ENCODE data around the gene FBH1.
"Not testable (repeated sequence)": the region's sequence is repeated elsewhere in the genome, so short reads cannot be mapped to it uniquely, and the experiment has no call there.

Gene FBH1

GRCh38 chr10:5943536-5943935 lies 53.5 kb downstream of the FBH1 start:
- DNase-seq: no peak

DNA sequence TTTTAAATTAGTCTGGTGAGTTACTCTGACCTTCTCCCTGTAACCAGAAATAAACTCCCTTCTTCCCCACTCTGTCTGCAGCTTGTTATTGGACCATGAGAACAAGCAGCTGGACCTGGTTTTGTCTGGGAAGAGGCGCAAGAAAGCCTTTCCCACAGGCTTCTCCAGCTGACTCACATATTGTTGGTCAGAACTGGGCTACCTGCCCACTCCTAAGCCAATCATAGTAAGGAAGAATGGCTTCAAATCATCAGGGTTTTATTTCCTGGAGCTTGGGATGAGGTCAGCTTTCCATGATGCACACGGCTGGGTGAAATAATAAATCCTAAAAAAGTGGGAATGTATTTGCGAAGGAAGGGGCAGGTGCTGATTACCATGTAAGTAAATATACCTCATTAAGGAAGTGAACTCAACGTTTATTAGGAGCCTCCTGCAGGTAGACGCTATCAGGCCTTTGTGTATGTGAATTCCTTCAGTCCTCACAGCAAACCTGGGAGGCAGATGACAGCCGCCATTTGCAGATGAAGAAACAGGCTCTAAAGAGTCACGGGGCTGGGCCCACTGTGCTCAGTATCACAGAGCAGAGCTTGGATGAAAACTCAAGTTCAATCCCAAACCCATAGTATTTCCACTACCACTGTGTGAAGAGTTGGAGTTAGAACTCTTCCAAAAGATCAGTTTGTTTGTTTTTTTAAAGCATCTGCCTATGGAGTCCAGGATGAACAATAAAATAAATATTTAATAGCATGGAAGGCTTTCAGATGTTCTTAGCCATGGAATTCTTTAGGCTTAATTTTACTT lies 54.5 kb downstream of the FBH1 start:
- DNase-seq: no peak

- DNase-seq: no peak
These were observed 55.1 kb downstream of the FBH1 start for GRCh38 chr10:5945190-5945509.

DNA sequence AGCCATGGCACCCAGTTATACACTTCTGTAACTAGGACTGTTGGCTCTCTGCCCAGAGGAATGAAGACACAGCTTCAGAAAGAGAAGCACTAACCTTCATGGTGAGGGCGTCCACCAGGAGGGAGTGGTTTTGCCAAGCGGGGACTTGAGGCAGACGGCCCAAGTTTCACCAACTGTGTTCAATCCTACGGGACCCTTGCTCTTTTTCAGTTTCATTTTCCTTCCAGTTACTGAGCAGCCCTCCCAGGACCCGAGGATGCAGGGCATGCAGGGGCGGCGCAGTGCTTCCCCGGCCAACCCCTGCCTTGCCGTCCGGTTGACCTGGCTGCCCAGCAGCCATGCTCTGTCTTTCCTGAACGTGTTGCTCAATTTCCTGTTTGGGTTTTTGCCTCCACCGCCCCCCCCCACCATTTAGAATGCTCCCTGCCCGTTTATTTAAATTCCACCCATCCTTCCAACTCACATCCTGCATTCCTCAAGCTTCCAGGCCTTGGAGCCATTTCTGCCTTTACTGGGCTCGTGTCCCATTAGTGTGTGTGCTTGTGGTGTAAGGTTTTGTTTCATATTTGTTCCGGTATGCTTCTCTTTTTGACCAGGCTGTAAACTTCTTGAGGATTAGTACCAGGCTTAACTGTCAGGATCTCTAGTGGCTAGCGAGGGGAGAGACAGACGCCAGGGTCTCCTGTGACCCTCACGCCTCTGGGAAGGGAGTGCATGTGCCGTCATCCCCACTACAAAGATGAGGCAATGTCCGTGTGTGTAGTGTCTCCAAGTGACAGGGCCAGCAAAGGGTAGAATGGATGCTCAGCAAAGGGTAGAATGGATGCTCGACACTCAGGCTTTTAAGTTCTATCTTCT lies 55.7 kb downstream of the FBH1 start:
- DNase-seq: no peak

DNA sequence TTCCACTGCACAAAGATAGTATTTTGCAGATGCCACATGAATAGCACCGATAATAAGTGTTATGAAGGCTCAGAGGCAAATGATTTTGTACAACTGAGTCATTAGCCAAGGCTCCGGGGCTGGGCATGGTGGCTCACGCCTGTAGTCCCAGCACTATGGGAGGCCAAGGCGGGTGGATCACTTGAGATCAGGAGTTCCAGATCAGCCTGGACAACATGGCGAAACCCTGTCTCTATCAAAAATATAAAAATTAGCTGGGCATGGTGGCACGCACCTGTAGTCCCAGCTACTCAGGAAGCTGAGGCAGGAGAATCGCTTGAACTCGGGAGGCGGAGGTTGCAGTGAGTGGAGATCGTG lies 56.4 kb downstream of the FBH1 start:
- not testable (repeated sequence) for DNase-seq

DNA sequence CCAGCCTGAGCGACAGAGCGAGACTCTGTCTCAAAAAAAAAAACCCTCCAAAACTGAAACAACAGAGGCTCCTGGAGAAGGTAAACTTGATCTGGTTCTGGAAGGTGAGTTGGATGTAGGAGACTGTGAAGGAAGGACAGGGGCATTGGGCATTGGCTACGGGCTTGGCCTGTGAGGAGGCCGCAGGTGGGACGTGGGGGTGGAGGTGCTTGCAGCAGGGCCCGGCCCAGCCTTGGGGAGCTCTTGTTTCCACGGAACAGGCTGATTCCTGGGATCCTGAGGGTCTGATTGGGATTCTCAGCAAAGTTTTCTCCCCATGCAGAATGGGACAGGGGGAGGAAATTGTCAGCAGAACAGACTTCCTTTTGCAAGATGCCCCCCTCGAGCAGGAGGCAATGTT lies 56.7 kb downstream of the FBH1 start:
- DNase-seq: no peak

DNA sequence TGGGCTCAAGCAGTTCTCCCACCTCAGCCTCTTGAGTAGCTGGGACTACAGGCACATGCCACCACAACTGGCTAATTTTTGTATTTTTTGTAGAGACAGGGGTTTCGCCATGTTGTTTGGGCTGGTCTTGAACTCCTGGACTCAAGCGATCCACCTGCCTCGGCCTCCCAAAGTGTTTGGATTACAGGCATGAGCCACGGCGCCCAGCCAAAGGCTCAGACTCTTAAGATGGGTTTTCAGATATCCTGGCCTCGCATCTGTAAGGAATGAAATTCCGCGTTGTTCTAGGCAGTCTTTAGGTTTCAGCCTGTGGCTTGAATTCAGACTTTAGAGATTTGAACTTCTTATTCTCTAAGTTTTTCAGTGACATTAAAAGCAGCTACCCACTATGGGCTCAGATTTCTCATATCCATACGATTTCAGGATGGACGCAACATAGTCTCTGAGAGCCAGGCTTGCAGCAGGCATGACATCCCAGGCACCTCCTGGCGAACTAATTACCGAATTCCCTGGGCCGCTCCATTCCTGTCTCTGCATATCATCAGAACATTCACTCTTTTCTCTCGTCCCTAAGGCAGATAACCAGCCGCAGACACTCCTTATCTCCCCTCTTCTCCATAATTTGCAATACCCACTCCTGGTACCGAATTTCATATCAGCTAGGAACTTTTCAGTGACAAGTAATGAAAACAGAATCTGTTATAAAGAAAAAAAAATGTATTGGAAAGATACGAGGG lies 57.6 kb downstream of the FBH1 start:
- no peak for DNase-seq

GRCh38 chr10:5948208-5948585 lies 58.2 kb downstream of the FBH1 start:
- DNase-seq: no peak

DNA sequence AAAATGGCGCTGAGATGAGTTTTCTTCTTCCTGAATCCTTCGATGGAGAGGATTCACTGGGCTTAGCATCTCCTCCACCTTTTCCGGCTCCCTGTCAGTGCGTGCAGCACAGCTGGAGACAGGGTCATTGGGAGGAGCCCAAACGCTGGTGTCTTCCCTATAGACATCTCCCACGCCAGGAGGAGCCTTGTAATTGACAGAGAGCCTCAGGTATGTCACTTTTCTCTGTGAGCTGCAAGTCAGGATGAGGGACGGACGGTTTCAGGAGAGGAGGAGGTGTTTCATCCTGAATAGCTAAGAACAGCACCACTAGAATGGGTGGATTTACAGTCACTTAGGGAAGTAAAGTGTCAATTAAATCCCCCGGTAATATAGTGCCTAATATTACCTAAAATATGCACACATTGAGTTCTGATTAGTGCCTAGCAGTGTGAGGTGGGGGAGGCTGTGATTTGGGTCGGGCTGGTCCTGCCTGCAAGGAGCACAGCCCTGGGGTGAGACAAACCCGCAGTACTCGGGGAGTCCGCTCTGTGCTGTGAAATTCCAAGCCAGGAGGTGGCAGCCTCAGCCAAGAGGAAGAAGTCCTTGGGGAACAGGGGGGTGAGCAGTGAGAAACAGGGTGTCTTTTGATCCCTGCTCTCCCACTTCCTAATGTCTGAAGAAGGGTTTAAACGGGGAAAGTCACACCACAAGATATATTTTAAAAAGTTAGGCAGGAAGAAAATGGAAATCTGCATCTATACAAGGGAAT lies 59.1 kb downstream of the FBH1 start:
- DNase-seq: peak; percentile 26 to 40

- peak in 1 of 2 donors; percentile 39 for DNase-seq
These were observed 61.2 kb downstream of the FBH1 start for GRCh38 chr10:5951167-5951711.

DNA sequence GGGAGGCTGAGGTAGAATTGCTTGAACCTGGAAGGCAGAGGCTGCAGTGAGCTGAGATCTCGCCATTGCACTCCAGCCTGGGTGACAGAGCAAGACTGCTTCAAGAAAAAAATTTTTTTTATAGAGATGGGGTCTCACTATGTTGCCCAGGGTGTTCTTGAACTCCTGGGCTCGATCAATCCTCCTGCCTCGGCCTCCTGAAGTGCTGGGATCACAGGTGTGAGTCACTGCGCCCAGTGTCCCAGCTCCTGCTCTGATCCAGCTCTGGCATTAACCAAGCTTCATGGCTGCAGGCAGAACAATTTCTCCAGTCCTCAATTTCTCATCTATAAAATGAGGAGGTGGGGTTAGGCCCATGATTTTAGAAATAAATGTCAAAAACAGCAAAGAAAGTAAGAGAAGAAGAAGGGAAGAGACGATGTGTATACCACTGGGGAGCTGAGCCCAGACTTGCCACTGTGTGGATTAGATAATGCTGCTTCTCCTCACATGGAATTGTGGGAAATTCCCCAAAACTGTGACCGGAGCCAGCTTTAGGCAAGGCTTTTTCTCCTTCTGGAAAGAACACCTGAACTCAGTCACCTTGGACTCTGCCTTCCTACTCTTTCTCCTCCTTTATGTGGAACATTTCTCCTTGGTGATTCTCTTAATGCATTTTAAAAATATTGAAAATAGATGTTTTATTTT lies 61.8 kb downstream of the FBH1 start:
- no peak for DNase-seq

DNA sequence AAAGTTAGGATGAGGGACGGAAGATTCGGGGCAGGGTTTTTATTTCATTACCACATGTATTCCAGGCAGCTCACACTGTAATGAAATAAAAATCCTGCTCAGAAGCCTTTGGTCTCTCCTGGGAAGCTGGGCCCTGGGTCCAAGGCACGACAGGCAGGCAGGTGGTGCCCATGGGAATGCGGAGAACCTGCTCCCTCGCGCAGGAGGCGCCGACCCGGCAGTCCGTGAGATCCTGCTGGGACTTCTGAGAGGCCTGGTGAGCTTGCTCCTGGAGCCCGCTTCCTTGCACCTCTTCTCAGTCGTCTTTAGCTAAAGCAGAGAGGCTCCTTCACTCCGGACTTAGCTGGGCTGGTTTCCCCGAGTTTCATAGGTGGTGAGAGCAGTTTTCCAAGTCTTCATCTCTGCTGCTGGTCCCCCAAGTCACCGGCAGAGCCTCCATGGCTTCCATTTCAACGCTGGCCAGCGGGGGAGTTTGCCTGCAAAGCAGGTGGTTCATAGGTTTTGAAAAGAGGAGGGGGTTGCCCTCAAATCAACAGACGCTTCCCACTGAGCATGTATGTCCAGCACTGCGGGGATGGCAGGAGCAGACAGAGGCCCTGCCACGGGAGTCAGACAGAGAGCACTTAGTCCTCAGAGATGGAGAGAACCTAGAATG lies 62.8 kb downstream of the FBH1 start:
- no peak for DNase-seq

DNA sequence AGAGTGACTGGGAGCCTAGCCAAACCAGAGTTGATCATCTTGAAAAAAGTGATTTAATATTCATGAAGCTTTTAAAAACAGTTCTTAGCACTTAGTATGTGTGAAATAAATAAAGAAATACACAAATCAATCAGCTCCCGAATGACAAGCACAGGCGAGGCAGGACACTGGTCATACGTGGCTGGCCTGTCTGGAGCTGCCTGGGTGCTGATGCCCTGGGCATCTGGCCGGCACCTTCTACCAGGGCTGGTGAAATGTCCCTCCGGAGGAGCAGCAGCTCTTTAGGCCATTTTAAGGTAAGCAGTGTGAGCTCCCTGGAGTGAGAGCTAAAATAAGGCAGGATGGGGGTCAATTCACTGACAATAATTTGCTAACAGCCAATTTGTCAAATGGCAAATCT lies 63.6 kb downstream of the FBH1 start:
- DNase-seq: no peak

DNA sequence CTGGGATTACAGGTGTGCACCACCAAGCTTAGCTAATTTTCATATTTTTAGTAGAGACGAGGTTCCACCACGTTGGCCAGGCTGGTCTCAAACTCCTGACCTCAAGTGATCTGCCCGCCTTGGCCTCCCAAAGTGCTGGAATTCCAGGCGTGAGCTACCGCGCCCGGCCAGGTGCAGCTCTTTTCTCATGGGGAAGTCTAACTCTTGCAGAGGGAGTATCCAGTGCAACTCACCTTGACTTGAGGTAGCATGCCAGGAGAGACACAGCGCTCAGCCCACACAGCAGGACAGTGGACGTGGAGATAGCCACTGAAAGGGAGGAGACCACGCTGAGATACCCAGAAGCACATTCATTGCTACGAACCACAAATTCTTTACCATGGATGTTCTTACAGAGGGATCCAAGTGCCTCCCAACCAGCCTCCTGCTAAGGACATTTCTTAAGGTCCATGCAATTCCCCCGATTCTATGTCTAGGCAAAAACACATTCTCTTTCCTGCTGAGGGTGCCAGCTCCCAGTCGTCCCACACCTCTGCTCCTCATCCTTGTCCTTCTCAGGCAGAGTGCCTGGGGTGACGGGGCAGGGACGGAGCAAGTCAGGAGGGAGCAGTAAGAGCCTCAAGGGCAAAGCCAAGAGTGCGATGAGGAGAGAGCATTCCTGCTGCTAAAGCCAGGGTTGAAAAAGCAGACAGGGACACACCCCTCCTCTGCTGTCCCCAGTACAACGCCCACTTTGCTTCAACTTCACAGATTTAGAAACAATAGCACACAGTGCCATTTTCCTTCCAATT lies 66.3 kb downstream of the FBH1 start:
- DNase-seq: no peak

DNA sequence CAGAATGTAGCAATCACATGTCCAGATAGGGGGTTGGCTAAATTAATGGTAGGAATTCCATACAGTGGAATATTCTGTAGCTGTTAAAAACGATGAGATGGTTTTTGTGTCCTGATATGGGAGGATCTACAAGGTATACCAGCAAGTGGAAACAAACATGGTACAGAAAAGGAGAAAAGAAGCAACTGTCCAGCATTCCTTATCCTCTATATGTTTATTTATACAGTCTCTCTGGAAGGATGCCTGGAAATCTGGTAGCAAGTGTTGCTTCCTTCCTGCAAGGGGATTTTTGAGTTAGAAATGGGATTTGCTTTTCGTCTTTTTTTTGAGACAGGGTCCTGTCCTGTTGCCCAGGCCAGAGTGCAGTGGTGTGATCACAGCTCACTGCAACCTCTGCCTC lies 68.0 kb downstream of the FBH1 start:
- DNase-seq: no peak

GRCh38 chr10:5958675-5959074 lies 68.6 kb downstream of the FBH1 start:
- no peak for DNase-seq

GRCh38 chr10:5959142-5959541 lies 69.1 kb downstream of the FBH1 start:
- DNase-seq: no peak

GRCh38 chr10:5959581-5960069 lies 69.6 kb downstream of the FBH1 start:
- DNase-seq: no peak

- no peak for DNase-seq
These were observed 70.3 kb downstream of the FBH1 start for GRCh38 chr10:5960070-5960972.

DNA sequence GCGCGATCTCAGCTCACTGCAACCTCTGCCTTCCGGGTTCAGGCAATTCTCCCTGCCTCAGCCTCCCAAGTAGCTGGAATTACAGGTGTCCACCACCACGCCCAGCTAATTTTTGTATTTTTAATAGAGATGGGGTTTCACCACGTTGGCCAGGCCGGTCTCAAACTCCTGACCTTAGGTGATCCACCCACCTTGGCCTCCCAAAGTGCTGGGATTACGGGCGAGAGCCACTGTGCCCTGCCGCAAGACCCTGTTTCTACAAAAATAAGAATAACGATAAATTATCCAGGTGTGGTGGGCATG lies 70.9 kb downstream of the FBH1 start:
- DNase-seq: not testable (repeated sequence)
